SK-N-SH treated with all-trans-retinoic acid at 6 μM for 48 hours (cell line): ENCODE results near the gene ZNF423.

Experiments
- BACH2 ChIP-seq: fragments of 250-450 bp; sonication (Bioruptor Pico); IDR thresholded peaks from 2 replicates; pipeline ENCODE4 v1.9.0; 2021; ENCODE audit warnings: mild to moderate bottlenecking, borderline replicate concordance
- CSDC2 ChIP-seq: fragments of 250-450 bp; sonication (Bioruptor Pico); IDR thresholded peaks from 2 replicates; pipeline ENCODE4 v1.5.0; 2020; ENCODE audit warnings: mild to moderate bottlenecking, moderate library complexity
- ESRRG ChIP-seq: fragments of 250-450 bp; sonication (Bioruptor Pico); IDR thresholded peaks from 2 replicates; pipeline ENCODE4 v1.6.1; 2021; ENCODE audit warnings: mild to moderate bottlenecking
- ZFP30 ChIP-seq: fragments of 450-650 bp; formaldehyde crosslinking; IDR thresholded peaks from 2 replicates; pipeline ENCODE4 v1.5.0; 2022; ENCODE audit warnings: mild to moderate bottlenecking, moderate library complexity
- ZNF565 ChIP-seq: fragments of 450-650 bp; formaldehyde crosslinking; conservative IDR thresholded peaks from 2 replicates; pipeline ENCODE4 v1.5.0; 2020; ENCODE audit warnings: low read depth, mild to moderate bottlenecking, moderate library complexity
- ZNF70 ChIP-seq: fragments of 450-650 bp; formaldehyde crosslinking; IDR thresholded peaks from 2 replicates; pipeline ENCODE4 v1.5.0; 2020; ENCODE audit warnings: mild to moderate bottlenecking, moderate library complexity
- TF ChIP-seq, protein P1 (sequence below): fragments of 250-450 bp; sonication (Bioruptor Pico); IDR thresholded peaks from 2 replicates; pipeline ENCODE4 v1.8.0; 2020; ENCODE audit warnings: mild to moderate bottlenecking, moderate library complexity, borderline replicate concordance

DNA sequence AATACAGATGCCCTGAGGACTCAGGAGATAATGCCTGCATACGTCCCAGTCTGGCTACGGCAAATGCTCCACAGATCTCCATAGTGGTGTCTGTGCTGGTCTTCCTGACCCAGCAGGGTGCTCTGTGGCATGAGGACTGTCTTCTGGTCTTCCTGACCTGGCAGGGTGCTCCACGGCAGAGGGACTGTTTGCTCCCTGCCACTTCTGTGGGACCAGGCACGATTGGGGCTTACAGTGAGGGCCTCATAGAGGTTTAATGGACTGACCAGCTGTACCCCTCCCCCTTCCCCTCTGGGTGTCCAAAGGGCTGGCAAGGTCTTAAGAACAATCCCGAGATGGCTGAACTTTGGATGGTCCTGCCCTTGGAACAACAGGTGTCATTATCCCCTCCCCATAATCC, 359.3 kb downstream of the ZNF423 start:
- TF ChIP-seq, protein P1, sequence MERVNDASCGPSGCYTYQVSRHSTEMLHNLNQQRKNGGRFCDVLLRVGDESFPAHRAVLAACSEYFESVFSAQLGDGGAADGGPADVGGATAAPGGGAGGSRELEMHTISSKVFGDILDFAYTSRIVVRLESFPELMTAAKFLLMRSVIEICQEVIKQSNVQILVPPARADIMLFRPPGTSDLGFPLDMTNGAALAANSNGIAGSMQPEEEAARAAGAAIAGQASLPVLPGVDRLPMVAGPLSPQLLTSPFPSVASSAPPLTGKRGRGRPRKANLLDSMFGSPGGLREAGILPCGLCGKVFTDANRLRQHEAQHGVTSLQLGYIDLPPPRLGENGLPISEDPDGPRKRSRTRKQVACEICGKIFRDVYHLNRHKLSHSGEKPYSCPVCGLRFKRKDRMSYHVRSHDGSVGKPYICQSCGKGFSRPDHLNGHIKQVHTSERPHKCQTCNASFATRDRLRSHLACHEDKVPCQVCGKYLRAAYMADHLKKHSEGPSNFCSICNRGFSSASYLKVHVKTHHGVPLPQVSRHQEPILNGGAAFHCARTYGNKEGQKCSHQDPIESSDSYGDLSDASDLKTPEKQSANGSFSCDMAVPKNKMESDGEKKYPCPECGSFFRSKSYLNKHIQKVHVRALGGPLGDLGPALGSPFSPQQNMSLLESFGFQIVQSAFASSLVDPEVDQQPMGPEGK (CRISPR knock-in tag): no peak
- TF ChIP-seq CSDC2 (CRISPR knock-in tag) (no peak), BACH2 (CRISPR knock-in tag) (no peak), ZFP30 (CRISPR knock-in tag) (no peak), ESRRG (CRISPR knock-in tag) (no peak), ZNF70 (no peak), ZNF565 (CRISPR knock-in tag) (no peak)
